SU-DHL-6 (cell line): ENCODE measurements around the gene HNRNPLL.

ENCODE experiments used
- H2AFZ ChIP-seq: fragments of 200-600 bp; sonication (generic); 2 replicates; pipeline ENCODE4 v1.6.1; 2014; ENCODE audit warnings: low read depth, mild to moderate bottlenecking, moderate library complexity, mixed read lengths, antibody characterized with exemption, low read length; ENCODE audit not compliant: severe bottlenecking
- H3F3A ChIP-seq: fragments of 200-600 bp; shearing (Covaris generic); 2 replicates; pipeline ENCODE4 v1.6.0; 2016; ENCODE audit warnings: antibody characterized with exemption, mild to moderate bottlenecking; ENCODE audit not compliant: insufficient read depth
- H3K27ac ChIP-seq: fragments of 200-600 bp; sonication (generic); 2 replicates; pipeline ENCODE4 v1.5.1; 2016; ENCODE audit warnings: low read depth, mild to moderate bottlenecking, low read length, moderate library complexity, mixed read lengths
- H3K27me3 ChIP-seq: fragments of 200-600 bp; sonication (generic), shearing (Covaris generic); 2 replicates; pipeline ENCODE4 v1.6.0; 2014; ENCODE audit warnings: mild to moderate bottlenecking, low read length
- H3K36me3 ChIP-seq: fragments of 200-600 bp; sonication (generic); 2 replicates; pipeline ENCODE4 v1.6.1; 2014; ENCODE audit warnings: mild to moderate bottlenecking, low read length, mixed read lengths
- H3K4me2 ChIP-seq: fragments of 300-600, 200-600 bp; shearing (Covaris generic), sonication (generic); 2 replicates; pipeline ENCODE4 v1.6.0; 2014; ENCODE audit warnings: low read length, low read depth, mild to moderate bottlenecking; ENCODE audit not compliant: poor library complexity, severe bottlenecking
- H3K4me3 ChIP-seq: fragments of 200-600 bp; sonication (generic); 2 replicates; pipeline ENCODE4 v1.5.1; 2014; ENCODE audit warnings: antibody characterized with exemption, low read length, mild to moderate bottlenecking, mixed read lengths; ENCODE audit not compliant: insufficient read depth, poor library complexity, severe bottlenecking
- H3K79me2 ChIP-seq: fragments of 200-600 bp; sonication (generic); 2 replicates; pipeline ENCODE4 v1.6.1; 2014; ENCODE audit warnings: mild to moderate bottlenecking, low read length, moderate library complexity; ENCODE audit not compliant: insufficient read depth
- H3K9ac ChIP-seq: fragments of 200-600 bp; sonication (generic); 2 replicates; pipeline ENCODE4 v1.7.0; 2014; ENCODE audit warnings: mild to moderate bottlenecking, low read length
- H3K9me2 ChIP-seq: fragments of 200-600 bp; sonication (generic); replicated peaks from 2 replicates; pipeline ENCODE4 v1.6.1; 2014; ENCODE audit warnings: low read length; ENCODE audit not compliant: insufficient read depth
- H3K9me3 ChIP-seq: fragments of 200-600 bp; sonication (generic); 2 replicates; pipeline ENCODE4 v1.6.1; 2014; ENCODE audit warnings: low read length, mixed read lengths; ENCODE audit not compliant: insufficient read depth
- H4K20me1 ChIP-seq: fragments of 200-600 bp; sonication (generic); 2 replicates; pipeline ENCODE4 v1.6.1; 2014; ENCODE audit warnings: low read depth, mild to moderate bottlenecking, antibody characterized with exemption, low read length, moderate library complexity, mixed read lengths
- EZH2phosphoT487 ChIP-seq: fragments of 200-600 bp; sonication (generic), shearing (Covaris generic); conservative IDR thresholded peaks from 2 replicates; pipeline ENCODE4 v1.6.1; 2018; ENCODE audit warnings: mild to moderate bottlenecking, antibody characterized with exemption, low read length, moderate library complexity, mixed read lengths
- TF ChIP-seq, protein P1 (sequence below): fragments of 200-600 bp; sonication (generic); IDR thresholded peaks from one replicate; pipeline ENCODE4 v1.5.1; 2017; ENCODE audit warnings: antibody characterized with exemption, mild to moderate bottlenecking, low read length, moderate library complexity; ENCODE audit not compliant: insufficient read depth, poor library complexity, severe bottlenecking

HNRNPLL gene

DNA sequence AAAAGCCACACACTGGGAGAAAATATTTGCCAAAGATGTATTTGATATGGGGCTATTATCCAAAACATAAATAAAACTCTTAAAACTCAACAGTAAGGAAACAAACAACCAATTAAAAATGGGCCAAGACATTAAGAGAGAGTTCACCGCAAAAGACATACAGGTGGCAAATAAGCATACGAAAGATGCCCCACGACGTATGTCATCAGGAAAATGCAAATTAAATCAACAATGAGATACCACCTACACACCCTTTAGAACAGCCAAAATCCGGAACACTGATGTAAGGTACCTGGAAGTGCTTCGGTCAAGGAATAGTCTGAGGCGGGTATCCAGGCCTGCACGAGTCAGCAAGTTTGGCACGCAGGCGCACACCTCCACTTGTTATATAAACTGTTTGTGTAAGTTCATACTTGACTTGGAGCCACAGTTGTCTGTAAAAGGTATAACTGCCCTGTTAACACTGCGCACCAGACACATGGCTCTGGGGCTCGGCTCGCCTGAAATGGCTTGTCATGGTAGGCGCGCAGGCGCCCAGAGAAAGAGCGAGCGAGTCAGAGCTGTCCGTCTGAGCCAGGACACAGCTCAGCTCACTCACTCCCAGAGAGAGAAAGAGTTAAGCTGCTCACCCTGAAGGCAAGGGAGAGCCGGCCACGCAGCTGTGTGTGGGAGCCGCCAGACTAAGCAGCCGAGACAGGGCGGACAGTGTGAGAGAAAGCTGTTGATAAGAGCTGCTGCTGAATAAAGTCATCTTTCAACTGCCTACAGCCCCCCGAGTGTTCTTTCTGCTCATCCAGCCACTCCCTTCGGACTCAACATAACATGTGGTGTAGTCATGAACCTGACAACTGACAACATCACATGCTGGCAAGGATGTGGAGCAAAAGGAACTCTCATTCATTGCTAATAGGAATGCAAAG, 87.3 kb downstream of the HNRNPLL start:
- Histone ChIP-seq H3K27me3 (no peaks in the 10 kb centered on the region), H2AFZ (no peak overlapping the region), H3F3A (no peaks in the 10 kb centered on the region), H3K9me3 (no peaks in the 10 kb centered on the region), H3K9ac (no peak overlapping the region), H4K20me1 (no peaks in the 10 kb centered on the region), H3K27ac (no peak overlapping the region), H3K9me2 (no peaks in the 10 kb centered on the region), H3K4me3 (no peak overlapping the region), H3K4me2 (no peak overlapping the region), H3K79me2 (no peaks in the 10 kb centered on the region), H3K36me3 (no peaks in the 10 kb centered on the region)
- no peak for TF ChIP-seq EZH2phosphoT487
- TF ChIP-seq, protein P1, sequence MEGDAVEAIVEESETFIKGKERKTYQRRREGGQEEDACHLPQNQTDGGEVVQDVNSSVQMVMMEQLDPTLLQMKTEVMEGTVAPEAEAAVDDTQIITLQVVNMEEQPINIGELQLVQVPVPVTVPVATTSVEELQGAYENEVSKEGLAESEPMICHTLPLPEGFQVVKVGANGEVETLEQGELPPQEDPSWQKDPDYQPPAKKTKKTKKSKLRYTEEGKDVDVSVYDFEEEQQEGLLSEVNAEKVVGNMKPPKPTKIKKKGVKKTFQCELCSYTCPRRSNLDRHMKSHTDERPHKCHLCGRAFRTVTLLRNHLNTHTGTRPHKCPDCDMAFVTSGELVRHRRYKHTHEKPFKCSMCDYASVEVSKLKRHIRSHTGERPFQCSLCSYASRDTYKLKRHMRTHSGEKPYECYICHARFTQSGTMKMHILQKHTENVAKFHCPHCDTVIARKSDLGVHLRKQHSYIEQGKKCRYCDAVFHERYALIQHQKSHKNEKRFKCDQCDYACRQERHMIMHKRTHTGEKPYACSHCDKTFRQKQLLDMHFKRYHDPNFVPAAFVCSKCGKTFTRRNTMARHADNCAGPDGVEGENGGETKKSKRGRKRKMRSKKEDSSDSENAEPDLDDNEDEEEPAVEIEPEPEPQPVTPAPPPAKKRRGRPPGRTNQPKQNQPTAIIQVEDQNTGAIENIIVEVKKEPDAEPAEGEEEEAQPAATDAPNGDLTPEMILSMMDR, result no peak

DNA sequence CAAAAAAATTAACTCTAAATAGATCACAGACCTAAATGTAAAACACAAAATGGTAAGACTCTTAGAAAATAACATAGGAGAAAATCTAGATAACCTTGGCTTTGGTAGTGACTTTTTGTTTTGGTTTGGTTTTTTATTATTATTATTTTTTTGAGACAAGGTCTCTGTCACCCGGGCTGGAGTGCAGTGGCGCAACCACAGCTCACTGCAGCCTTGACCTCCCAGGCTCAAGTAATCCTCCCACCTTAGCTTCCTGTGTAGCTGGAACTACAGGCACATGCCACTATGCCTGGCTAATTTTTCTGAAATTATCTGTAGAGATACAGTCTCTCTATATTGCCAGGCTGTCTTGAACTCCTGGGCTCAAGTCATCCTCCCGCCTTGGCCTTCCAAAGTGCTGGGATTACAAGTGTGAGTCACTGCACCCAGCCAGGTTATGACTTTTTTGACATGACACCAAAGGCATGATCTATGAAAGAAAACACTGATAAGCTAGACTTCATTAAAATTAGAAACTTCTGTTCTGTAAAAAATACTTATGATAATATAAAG, 88.0 kb downstream of the HNRNPLL start:
- Histone ChIP-seq H3K79me2 (no peaks in the 10 kb centered on the region), H4K20me1 (no peaks in the 10 kb centered on the region), H3K27me3 (no peaks in the 10 kb centered on the region), H3K4me2 (no peak overlapping the region), H2AFZ (no peak overlapping the region), H3K27ac (no peak overlapping the region), H3F3A (no peaks in the 10 kb centered on the region), H3K36me3 (no peaks in the 10 kb centered on the region), H3K9me2 (no peaks in the 10 kb centered on the region), H3K4me3 (no peak overlapping the region), H3K9ac (no peak overlapping the region), H3K9me3 (no peaks in the 10 kb centered on the region)
- TF ChIP-seq EZH2phosphoT487, result no peak
- TF ChIP-seq, protein P1, result no peak

DNA sequence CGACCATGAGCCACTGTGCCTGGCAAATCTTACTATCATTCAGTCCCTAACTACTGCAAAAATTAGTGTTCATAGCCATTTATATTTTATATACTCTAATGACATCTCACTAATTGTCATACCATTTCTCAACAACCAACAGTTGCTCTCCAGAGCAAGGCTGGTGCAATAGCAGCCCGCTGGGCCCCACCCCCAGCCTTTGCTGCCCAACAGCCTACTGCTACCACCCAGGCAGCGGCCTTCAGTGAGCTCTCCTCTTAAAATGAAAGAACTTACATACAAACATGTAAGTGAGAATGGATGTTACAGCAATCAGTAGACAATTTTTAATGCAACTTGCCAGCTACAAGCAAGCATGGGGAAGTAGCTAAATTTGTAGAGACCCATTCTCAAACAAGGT, 90.5 kb downstream of the HNRNPLL start:
- Histone ChIP-seq H3K79me2 (no peaks in the 10 kb centered on the region), H3K27ac (no peak overlapping the region), H3K27me3 (no peaks in the 10 kb centered on the region), H2AFZ (no peak overlapping the region), H4K20me1 (no peaks in the 10 kb centered on the region), H3K9me2 (no peaks in the 10 kb centered on the region), H3K4me2 (no peak overlapping the region), H3K9ac (no peak overlapping the region), H3F3A (no peaks in the 10 kb centered on the region), H3K36me3 (no peaks in the 10 kb centered on the region), H3K4me3 (no peak overlapping the region), H3K9me3 (no peaks in the 10 kb centered on the region)
- TF ChIP-seq, protein P1, result no peak
- no peak for TF ChIP-seq EZH2phosphoT487
